ENCODE results near the gene SUPT4H1. TPM values are rescaled to one million over a fixed set of nuclear protein-coding genes. Genes with fewer than 3 reads are reported as not detected.
A peak's percentile ranks its signal among the peaks of the same experiment; 100 is the strongest.

The SUPT4H1 gene
- total and polyA plus RNA-seq, 9 of the 15 experiments (the other 6 are each of a cell fraction or from before 2014, with no cell fraction given): 62.1 to 320 (median 117) TPM

GRCh38 chr17:58331815-58332777 is 19.9 kb downstream of the SUPT4H1 start (continued):
- peak; percentile 93 for TF ChIP-seq MYC (IDR thresholded peaks at IDR 0.05; ENCODE audit: low read depth, low read length)
- TF ChIP-seq MYC (CRISPR knock-in tag; IDR thresholded peaks at IDR 0.05; ENCODE audit: borderline replicate concordance, low read depth): no peak
- TF ChIP-seq TFE3 (CRISPR knock-in tag; IDR thresholded peaks at IDR 0.05): no peak; the same call in 1 of the 2 replicates
- TF ChIP-seq CHD7 (IDR thresholded peaks at IDR 0.05; ENCODE audit: low read depth, low read length): peak; percentile 68
- peak; percentile 4 for TF ChIP-seq ZNF146 (CRISPR knock-in tag; IDR thresholded peaks at IDR 0.05; ENCODE audit: unreplicated experiment)
- TF ChIP-seq ILF3 (IDR thresholded peaks at IDR 0.05; ENCODE audit: borderline replicate concordance): peak; percentile 86
- no peak for TF ChIP-seq ARID3A (IDR thresholded peaks at IDR 0.05; ENCODE audit: borderline replicate concordance, low read depth, low read length)
- TF ChIP-seq ZNF324 (CRISPR knock-in tag; IDR thresholded peaks at IDR 0.05): no peak
- peak; percentile 56; the same call in 1 of the 2 replicates for TF ChIP-seq SMAD4 (CRISPR knock-in tag; conservative IDR thresholded peaks at IDR 0.05)
